ENCODE measurements around the gene PPP3CA. TPM values are rescaled to one million over a fixed set of nuclear protein-coding genes. Genes with fewer than 3 reads are reported as not detected.

Gene PPP3CA
- total RNA-seq, 2 experiments from 2014 or later = 12.9 to 13.8 TPM

DNA sequence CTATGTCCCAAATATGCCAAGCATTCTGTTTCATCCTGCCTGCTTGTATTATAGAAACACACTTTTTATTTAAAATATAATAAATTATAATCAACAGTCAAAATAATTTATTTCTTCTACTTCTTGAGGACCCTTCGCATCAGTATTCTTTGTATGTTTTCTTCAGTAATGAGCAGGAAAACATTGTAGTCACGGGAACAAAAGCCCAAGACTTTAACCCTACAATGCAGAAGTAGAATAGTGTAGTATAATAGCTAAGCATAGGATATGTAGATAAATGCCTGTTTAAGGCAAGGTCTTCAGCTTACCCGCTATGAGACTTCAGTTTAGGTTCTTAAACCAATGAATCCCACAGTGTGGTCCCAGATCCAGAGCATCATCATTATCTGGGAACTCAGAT is 156.6 kb downstream of the PPP3CA start:
- DNase-seq (no peak), ATAC-seq (ENCODE audit: poor library complexity) (no peak)
- Histone ChIP-seq H3K9me3 (ENCODE audit: control insufficient read depth in 1 of 2, insufficient read depth in 1 of 2, low read length in 2 of 2) (no peaks in the 10 kb centered on the region), H3K27ac (ENCODE audit: low read depth in 1 of 2, low read length in 2 of 2) (no peak overlapping the region), H3K4me1 (ENCODE audit: insufficient read depth, low read length) (no peaks in the 10 kb centered on the region), H3K27me3 (ENCODE audit: control insufficient read depth in 1 of 2, insufficient read depth in 2 of 2, low read length in 2 of 2) (no peaks in the 10 kb centered on the region), H3K36me3 (ENCODE audit: insufficient read depth, low read length) (peaks cover 2% of the 10 kb centered on the region), H3K4me3 (ENCODE audit: low read length) (no peak overlapping the region)
- Mint-ChIP-seq H3K4me1 (ENCODE audit: low read depth) (peaks cover 17% of the 10 kb centered on the region), H3K36me3 (ENCODE audit: low read depth) (peaks cover 8% of the 10 kb centered on the region), H3K27me3 (no peaks in the 10 kb centered on the region), H3K4me3 (no peak overlapping the region), H3K9me3 (no peaks in the 10 kb centered on the region), H3K27ac (no peak overlapping the region)
- TF ChIP-seq, protein P1, sequence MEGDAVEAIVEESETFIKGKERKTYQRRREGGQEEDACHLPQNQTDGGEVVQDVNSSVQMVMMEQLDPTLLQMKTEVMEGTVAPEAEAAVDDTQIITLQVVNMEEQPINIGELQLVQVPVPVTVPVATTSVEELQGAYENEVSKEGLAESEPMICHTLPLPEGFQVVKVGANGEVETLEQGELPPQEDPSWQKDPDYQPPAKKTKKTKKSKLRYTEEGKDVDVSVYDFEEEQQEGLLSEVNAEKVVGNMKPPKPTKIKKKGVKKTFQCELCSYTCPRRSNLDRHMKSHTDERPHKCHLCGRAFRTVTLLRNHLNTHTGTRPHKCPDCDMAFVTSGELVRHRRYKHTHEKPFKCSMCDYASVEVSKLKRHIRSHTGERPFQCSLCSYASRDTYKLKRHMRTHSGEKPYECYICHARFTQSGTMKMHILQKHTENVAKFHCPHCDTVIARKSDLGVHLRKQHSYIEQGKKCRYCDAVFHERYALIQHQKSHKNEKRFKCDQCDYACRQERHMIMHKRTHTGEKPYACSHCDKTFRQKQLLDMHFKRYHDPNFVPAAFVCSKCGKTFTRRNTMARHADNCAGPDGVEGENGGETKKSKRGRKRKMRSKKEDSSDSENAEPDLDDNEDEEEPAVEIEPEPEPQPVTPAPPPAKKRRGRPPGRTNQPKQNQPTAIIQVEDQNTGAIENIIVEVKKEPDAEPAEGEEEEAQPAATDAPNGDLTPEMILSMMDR (IDR thresholded peaks at IDR 0.05) = no peak
- intact Hi-C loops (cut with DNase I, micrococcal nuclease) = no loop called here
- CTCF ChIA-PET = no interaction called here
- POLR2A ChIA-PET = no interaction called here

- H3K4me1 ChIP-seq (ENCODE audit: insufficient read depth, low read length) = no peaks in the 10 kb centered on the region
- no peaks in the 10 kb centered on the region for H3K9me3 ChIP-seq (ENCODE audit: control insufficient read depth in 1 of 2, insufficient read depth in 1 of 2, low read length in 2 of 2)
- H3K4me3 ChIP-seq (ENCODE audit: low read length) = no peak overlapping the region
- DNase-seq (no peak), ATAC-seq (ENCODE audit: poor library complexity) (no peak)
- Mint-ChIP-seq H3K27ac (no peak overlapping the region), H3K9me3 (no peaks in the 10 kb centered on the region), H3K27me3 (no peaks in the 10 kb centered on the region), H3K36me3 (ENCODE audit: low read depth) (peaks cover 4% of the 10 kb centered on the region), H3K4me3 (no peak overlapping the region), H3K4me1 (ENCODE audit: low read depth) (peaks cover 17% of the 10 kb centered on the region)
- TF ChIP-seq, protein P1 (IDR thresholded peaks at IDR 0.05) = no peak
- no peak overlapping the region for H3K27ac ChIP-seq (ENCODE audit: low read depth in 1 of 2, low read length in 2 of 2)
- POLR2A ChIA-PET = interaction anchor here (0.6 kb wide), 1 partner anchor 210 kb away, joined by 3 read pairs; no protein-coding TSS in a partner anchor
- no peaks in the 10 kb centered on the region for H3K36me3 ChIP-seq (ENCODE audit: insufficient read depth, low read length)
- CTCF ChIA-PET = interaction anchor here (0.7 to 1.4 kb wide), 2 partner anchors 65 to 158 kb away, joined by 3 read pairs; no protein-coding TSS in a partner anchor
- H3K27me3 ChIP-seq (ENCODE audit: control insufficient read depth in 1 of 2, insufficient read depth in 2 of 2, low read length in 2 of 2) = no peaks in the 10 kb centered on the region
- intact Hi-C loops (cut with DNase I, micrococcal nuclease) = loop anchor here in 1 of 2 experiments (2.0 to 5.0 kb wide), 2 partner anchors 158 to 543 kb away; partner anchors contain the start of gene PPP3CA
These were observed 158.4 kb downstream of the PPP3CA start for GRCh38 chr4:101188906-101189305.

DNA sequence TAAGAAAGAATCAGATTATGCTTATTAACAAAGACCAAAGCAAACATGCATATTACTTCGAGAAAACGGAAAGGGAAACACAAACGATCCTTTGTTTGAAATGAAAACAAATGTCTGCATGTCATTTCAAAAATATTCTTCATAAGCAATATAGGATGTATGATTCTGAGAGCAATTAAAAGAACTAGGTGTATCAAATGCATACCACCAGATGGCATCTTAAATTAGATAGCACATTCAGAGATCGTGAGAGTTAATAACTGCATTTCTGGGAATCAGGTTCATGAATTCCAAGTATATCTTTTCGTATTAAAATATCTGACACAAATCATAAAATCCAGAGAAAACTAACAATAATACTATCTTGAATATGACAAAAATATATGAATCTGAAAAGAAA is 159.5 kb downstream of the PPP3CA start:
- Mint-ChIP-seq H3K9me3 (no peaks in the 10 kb centered on the region), H3K36me3 (ENCODE audit: low read depth) (peaks cover 4% of the 10 kb centered on the region), H3K27me3 (no peaks in the 10 kb centered on the region), H3K4me1 (ENCODE audit: low read depth) (peaks cover 17% of the 10 kb centered on the region), H3K4me3 (no peak overlapping the region), H3K27ac (no peak overlapping the region)
- TF ChIP-seq, protein P1 (IDR thresholded peaks at IDR 0.05) = no peak
- POLR2A ChIA-PET = no interaction called here
- Histone ChIP-seq H3K4me3 (ENCODE audit: low read length) (no peak overlapping the region), H3K36me3 (ENCODE audit: insufficient read depth, low read length) (no peaks in the 10 kb centered on the region), H3K9me3 (ENCODE audit: control insufficient read depth in 1 of 2, insufficient read depth in 1 of 2, low read length in 2 of 2) (no peaks in the 10 kb centered on the region), H3K27ac (ENCODE audit: low read depth in 1 of 2, low read length in 2 of 2) (no peak overlapping the region), H3K27me3 (ENCODE audit: control insufficient read depth in 1 of 2, insufficient read depth in 2 of 2, low read length in 2 of 2) (no peaks in the 10 kb centered on the region), H3K4me1 (ENCODE audit: insufficient read depth, low read length) (no peaks in the 10 kb centered on the region)
- ATAC-seq (ENCODE audit: poor library complexity) = no peak
- DNase-seq = peak in 3 of 14 experiments; percentile 27 to 34 (median 31)
- intact Hi-C loops (cut with DNase I, micrococcal nuclease) = loop anchor here in 1 of 2 experiments (2.0 to 5.0 kb wide), 2 partner anchors 159 to 544 kb away; partner anchors contain the start of gene PPP3CA
- CTCF ChIA-PET = no interaction called here

Measured in CD4-positive, alpha-beta T cell (primary cell).